Fibroblast of the aortic adventitia (primary cell): ENCODE results near the gene GABBR1. TPM values are rescaled to one million over a fixed set of nuclear protein-coding genes. Genes with fewer than 3 reads are reported as not detected.

Experiments used
- DNase-seq: peaks from one replicate; pipeline ENCODE4 v3.0.0-alpha.2; 2010; ENCODE audit warnings: low read depth
- H3K4me3 ChIP-seq: 2 replicates; pipeline ENCODE4 v1.5.1; 2011; ENCODE audit warnings: low read depth, mild to moderate bottlenecking, control low read depth, low read length, moderate library complexity
- CTCF ChIP-seq: IDR thresholded peaks from 2 replicates; pipeline ENCODE4 v1.5.1; 2011; ENCODE audit warnings: mild to moderate bottlenecking, low read length, control low read depth, inconsistent platforms; ENCODE audit not compliant: insufficient read depth
- total RNA-seq: library from RNA; depleted of rRNA; stranded (reverse); fragments of >200 nt; gene quantifications from 2 replicates; pipeline ENCODE4 v1.2.3, GENCODE V29; 2012; ENCODE audit warnings: low replicate concordance

Gene GABBR1
- total RNA-seq, 1 donor = 11.7 TPM

- DNase-seq = no peak
- TF ChIP-seq CTCF = no peak
- H3K4me3 ChIP-seq = no peak overlapping the region
These were observed 108.3 kb downstream of the GABBR1 start for GRCh38 chr6:29524444-29525310.

GRCh38 chr6:29524044-29524443, 108.9 kb downstream of the GABBR1 start:
- no peak for TF ChIP-seq CTCF
- DNase-seq = no peak
- no peak overlapping the region for H3K4me3 ChIP-seq

- no peak for DNase-seq
- TF ChIP-seq CTCF = no peak
- no peak overlapping the region for H3K4me3 ChIP-seq
These were observed 110.8 kb downstream of the GABBR1 start for GRCh38 chr6:29522227-29522626.

GRCh38 chr6:29521006-29521680, 111.8 kb downstream of the GABBR1 start:
- TF ChIP-seq CTCF = no peak
- no peak for DNase-seq
- no peak overlapping the region for H3K4me3 ChIP-seq

- TF ChIP-seq CTCF = no peak
- no peak overlapping the region for H3K4me3 ChIP-seq
- no peak for DNase-seq
These were observed 112.8 kb downstream of the GABBR1 start for GRCh38 chr6:29520232-29520631.

- no peak for TF ChIP-seq CTCF
- no peak overlapping the region for H3K4me3 ChIP-seq
- DNase-seq = no peak
These were observed 113.5 kb downstream of the GABBR1 start for GRCh38 chr6:29519291-29520010.
